GM12878 (cell line): Measurements from ENCODE around the gene CAMK2D. TPM values are rescaled to one million over a fixed set of nuclear protein-coding genes. Genes with fewer than 3 reads are reported as not detected.
A peak's percentile ranks its signal among the peaks of the same experiment; 100 is the strongest.

Experiments used
- ATAC-seq: fragments of 200-7000 bp; cut with Tn5 transposase; 3 replicates; pipeline ENCODE4 v1.9.1; 2020; ENCODE audit warnings: mild to moderate bottlenecking, moderate library complexity
- BruUV-seq: library from RNA; stranded (reverse); fragments of 400-500 nt; replicated peaks from 2 replicates; lab custom pipeline; 2021; lab: Mats Ljungman, UMichigan
- CTCF ChIA-PET: fragments of 300-600 bp; sonication (Branson Sonifier 250); formaldehyde crosslinking; extraction: SDS; loops from one replicate; lab custom pipeline; 2021; ENCODE audit warnings: inconsistent platforms; lab: Yijun Ruan, JAX
- POLR2A ChIA-PET: fragments of 350-600 bp; formaldehyde crosslinking; extraction: SDS; loops from one replicate; lab custom pipeline; 2021; ENCODE audit warnings: inconsistent platforms; lab: Charles Lee
- RAD21 ChIA-PET: fragments of 300-600 bp; sonication (Branson Sonifier 250); formaldehyde crosslinking; loops from one replicate; lab custom pipeline; 2023; ENCODE audit warnings: antibody characterized with exemption; ENCODE audit not compliant: unreplicated experiment; lab: Charles Lee
- SMC1A ChIA-PET: fragments of 300-600 bp; sonication (Branson Sonifier 250); formaldehyde crosslinking; loops from one replicate; lab custom pipeline; 2023; ENCODE audit not compliant: unreplicated experiment, uncharacterized antibody; lab: Charles Lee
- DNase-seq: peaks from one replicate; pipeline ENCODE4 v3.0.0-alpha.2; 2011; ENCODE audit warnings: low read depth, low spot score
- FAIRE-seq: peaks from 3 replicates; lab custom pipeline; 2011; peaks lifted over from hg19 to GRCh38; lab: Jason Lieb, UNC
- H2AFZ ChIP-seq: 2 replicates; pipeline ENCODE4 v1.6.0; 2011; ENCODE audit warnings: low read depth, low read length, control low read depth; ENCODE audit not compliant: control insufficient read depth
- H3K27ac ChIP-seq: 2 replicates; pipeline ENCODE4 v1.5.1; 2011; ENCODE audit warnings: control low read depth; ENCODE audit not compliant: control insufficient read depth, insufficient read depth
- H3K27me3 ChIP-seq, 2 experiments: replicated peaks in 1 of 2; 2 replicates each; pipeline versions ENCODE4 v1.6.0 to v1.6.1; 2011; ENCODE audit warnings: low read length in 1 of 2; ENCODE audit not compliant: control insufficient read depth in 2 of 2, insufficient read depth in 2 of 2
- H3K36me3 ChIP-seq, 2 experiments: 2 replicates each; pipeline ENCODE4 v1.5.1; 2011; ENCODE audit warnings: low read length in 1 of 2; ENCODE audit not compliant: control insufficient read depth in 2 of 2, insufficient read depth in 2 of 2
- H3K4me1 ChIP-seq: 2 replicates; pipeline ENCODE4 v1.6.1; 2011; ENCODE audit warnings: mild to moderate bottlenecking, low read length, moderate library complexity, mixed read lengths; ENCODE audit not compliant: control insufficient read depth, insufficient read depth
- H3K4me2 ChIP-seq: 2 replicates; pipeline ENCODE4 v1.6.0; 2011; ENCODE audit warnings: control low read depth; ENCODE audit not compliant: control insufficient read depth, insufficient read depth
- H3K4me3 ChIP-seq: fragments of 200-600 bp; sonication (generic); 2 replicates; pipeline ENCODE4 v1.5.1; 2016
- H3K79me2 ChIP-seq: 2 replicates; pipeline ENCODE4 v1.6.0; 2011; ENCODE audit warnings: low read length; ENCODE audit not compliant: control insufficient read depth, insufficient read depth
- H3K9ac ChIP-seq: 2 replicates; pipeline ENCODE4 v1.8.0; 2011; ENCODE audit warnings: low read length, control low read depth, mixed read lengths; ENCODE audit not compliant: control insufficient read depth, insufficient read depth
- H3K9me3 ChIP-seq: replicated peaks from 3 replicates; pipeline ENCODE4 v1.5.1; 2011; ENCODE audit warnings: mild to moderate bottlenecking, low read length; ENCODE audit not compliant: control insufficient read depth, insufficient read depth
- H4K20me1 ChIP-seq: 2 replicates; pipeline ENCODE4 v1.6.0; 2011; ENCODE audit not compliant: control insufficient read depth, insufficient read depth
- BHLHE40 ChIP-seq, 2 experiments: fragments of 450-650 bp in 1 of 2; IDR thresholded peaks; 2 replicates each; pipeline ENCODE4 v1.6.1; 2011 to 2017; ENCODE audit warnings: low read depth in 2 of 2, borderline replicate concordance in 1 of 2, improper control_type of control experiment in 1 of 2, low read length in 1 of 2, mild to moderate bottlenecking in 1 of 2
- BRCA1 ChIP-seq: IDR thresholded peaks from 2 replicates; pipeline ENCODE4 v1.6.1; 2011; ENCODE audit warnings: low read depth, low read length, improper control_type of control experiment
- FOXK2 ChIP-seq: fragments of 450-650 bp; IDR thresholded peaks from 2 replicates; pipeline ENCODE4 v1.6.1; 2017; ENCODE audit warnings: mild to moderate bottlenecking, moderate library complexity
- HCFC1 ChIP-seq: fragments of 150-350 bp; IDR thresholded peaks from 2 replicates; pipeline ENCODE4 v1.6.1; 2014; ENCODE audit warnings: low read length
- JUND ChIP-seq: IDR thresholded peaks from 2 replicates; pipeline ENCODE4 v1.6.1; 2012; ENCODE audit warnings: low read depth, mild to moderate bottlenecking, low read length, improper control_type of control experiment, moderate library complexity
- MEF2B ChIP-seq: fragments of 450-650 bp; IDR thresholded peaks from 2 replicates; pipeline ENCODE4 v1.6.1; 2018; ENCODE audit warnings: mild to moderate bottlenecking, moderate library complexity; ENCODE audit not compliant: partially characterized antibody, poor library complexity, severe bottlenecking
- NR2F1 ChIP-seq: fragments of 450-650 bp; conservative IDR thresholded peaks from 2 replicates; pipeline ENCODE4 v1.6.1; 2017; ENCODE audit warnings: mild to moderate bottlenecking
- PAX8 ChIP-seq: fragments of 450-650 bp; IDR thresholded peaks from 2 replicates; pipeline ENCODE4 v1.6.1; 2017; ENCODE audit warnings: mild to moderate bottlenecking, moderate library complexity
- RAD21 ChIP-seq: IDR thresholded peaks from 2 replicates; pipeline ENCODE4 v1.6.1; 2011; ENCODE audit warnings: mild to moderate bottlenecking, low read depth, low read length, moderate library complexity; ENCODE audit not compliant: insufficient read depth
- TCF7 ChIP-seq: IDR thresholded peaks from 2 replicates; pipeline ENCODE4 v1.6.1; 2014; ENCODE audit warnings: antibody characterized with exemption, borderline replicate concordance
- ZBTB40 ChIP-seq: fragments of 450-650 bp; IDR thresholded peaks from 2 replicates; pipeline ENCODE4 v1.6.1; 2016; ENCODE audit warnings: mild to moderate bottlenecking, moderate library complexity, borderline replicate concordance
- WGBS: methylation state at CpG from one replicate; pipeline ENCODE4 v1.1.6; 2016; ENCODE audit warnings: low lambda C conversion rate; ENCODE audit not compliant: insufficient replicate concordance, insufficient coverage; ENCODE audit errors: missing lambda C conversion rate; 5-methylcytosine and 5-hydroxymethylcytosine counted together
- in situ Hi-C: fragments of 300-500 bp; cut with MboI; formaldehyde crosslinking; loops from 9 replicates; pipeline ENCODE4 v1.14.3; 2018; ENCODE audit warnings: mixed read lengths
- intact Hi-C: fragments of 100-400 bp; cut with micrococcal nuclease; formaldehyde crosslinking; loops from one replicate; pipeline ENCODE4 v1.14.2; 2022; ENCODE audit not compliant: unreplicated experiment
- polyA plus RNA-seq, 11 experiments: library from polyadenylated mRNA; depleted of rRNA in 4 of 11; unstranded in 6 of 11; stranded (reverse) in 5 of 11; fragments of >200 nt; fragmentation: Nextera tagmentation in 4 of 11; fragmentation: Illumina TruSeq in 1 of 11; extraction: Ambion mirVana in 4 of 11; extraction: Trizol in 1 of 11; gene quantifications; 1 replicate in 1 of 11; 2 replicates in 10 of 11; pipeline versions ENCODE4 v1.2.1 to v1.2.3, GENCODE V29; 2011 to 2016; ENCODE audit warnings: inconsistent platforms in 2 of 11, missing spikeins in 2 of 11, low read depth in 1 of 11
- total RNA-seq, 4 experiments: library from RNA; depleted of rRNA in 3 of 4; stranded (reverse); fragments of >200 nt in 3 of 4; fragmentation: Illumina TruSeq in 1 of 4; extraction: Trizol in 1 of 4; gene quantifications; 2 replicates each; pipeline versions ENCODE4 v1.2.1 to v1.2.3, GENCODE V29; 2013 to 2021
- TF ChIP-seq, protein P1 (sequence below): fragments of 450-650 bp; formaldehyde crosslinking; IDR thresholded peaks from 2 replicates; pipeline ENCODE4 v1.4.0; 2022; ENCODE audit warnings: mild to moderate bottlenecking, moderate library complexity

The CAMK2D gene
- total and polyA plus RNA-seq, 10 of the 15 experiments (the other 5 are each of a cell fraction or from before 2014, with no cell fraction given): 6.9 to 88.5 (median 12.9) TPM

GRCh38 chr4:113758372-113758771 lies 3.2 kb downstream of the CAMK2D start:
- Histone ChIP-seq H3K27ac (peak overlapping the region; percentile 69), H3K4me2 (peak overlapping the region; percentile 69), H4K20me1 (no peaks in the 10 kb centered on the region), H3K9ac (peak overlapping the region; percentile 91), H3K36me3 (no peaks in the 10 kb centered on the region), H3K27me3 (no peaks in the 10 kb centered on the region), H2AFZ (no peak overlapping the region)
- 96% methylated on average over 6 of the region's 6 CpGs for WGBS
- in situ Hi-C loops: no loop called here
- ATAC-seq (no peak), FAIRE-seq (no peak), DNase-seq (no peak)
- BruUV-seq: TSS peak; percentile 4
- ChIA-PET CTCF (interaction anchor here (0.7 to 3.5 kb wide), 8 partner anchors 68 to 363 kb away, joined by 3 to 35 read pairs (median 3); no protein-coding TSS in a partner anchor), POLR2A (interaction anchor here (0.7 to 2.3 kb wide), 2 partner anchors 116 to 194 kb away, joined by 3 to 5 read pairs; no protein-coding TSS in a partner anchor)
- TF ChIP-seq JUND: no peak
- no peak for TF ChIP-seq RAD21
- TF ChIP-seq BHLHE40 (IDR thresholded peaks at IDR 0.05; ENCODE audit: borderline replicate concordance in 1 of 2, low read depth in 2 of 2, low read length in 1 of 2): no peak
- TF ChIP-seq PAX8: no peak
- TF ChIP-seq HCFC1: no peak
- no peak for TF ChIP-seq BRCA1
- no peak for TF ChIP-seq TCF7
- TF ChIP-seq, protein P1, sequence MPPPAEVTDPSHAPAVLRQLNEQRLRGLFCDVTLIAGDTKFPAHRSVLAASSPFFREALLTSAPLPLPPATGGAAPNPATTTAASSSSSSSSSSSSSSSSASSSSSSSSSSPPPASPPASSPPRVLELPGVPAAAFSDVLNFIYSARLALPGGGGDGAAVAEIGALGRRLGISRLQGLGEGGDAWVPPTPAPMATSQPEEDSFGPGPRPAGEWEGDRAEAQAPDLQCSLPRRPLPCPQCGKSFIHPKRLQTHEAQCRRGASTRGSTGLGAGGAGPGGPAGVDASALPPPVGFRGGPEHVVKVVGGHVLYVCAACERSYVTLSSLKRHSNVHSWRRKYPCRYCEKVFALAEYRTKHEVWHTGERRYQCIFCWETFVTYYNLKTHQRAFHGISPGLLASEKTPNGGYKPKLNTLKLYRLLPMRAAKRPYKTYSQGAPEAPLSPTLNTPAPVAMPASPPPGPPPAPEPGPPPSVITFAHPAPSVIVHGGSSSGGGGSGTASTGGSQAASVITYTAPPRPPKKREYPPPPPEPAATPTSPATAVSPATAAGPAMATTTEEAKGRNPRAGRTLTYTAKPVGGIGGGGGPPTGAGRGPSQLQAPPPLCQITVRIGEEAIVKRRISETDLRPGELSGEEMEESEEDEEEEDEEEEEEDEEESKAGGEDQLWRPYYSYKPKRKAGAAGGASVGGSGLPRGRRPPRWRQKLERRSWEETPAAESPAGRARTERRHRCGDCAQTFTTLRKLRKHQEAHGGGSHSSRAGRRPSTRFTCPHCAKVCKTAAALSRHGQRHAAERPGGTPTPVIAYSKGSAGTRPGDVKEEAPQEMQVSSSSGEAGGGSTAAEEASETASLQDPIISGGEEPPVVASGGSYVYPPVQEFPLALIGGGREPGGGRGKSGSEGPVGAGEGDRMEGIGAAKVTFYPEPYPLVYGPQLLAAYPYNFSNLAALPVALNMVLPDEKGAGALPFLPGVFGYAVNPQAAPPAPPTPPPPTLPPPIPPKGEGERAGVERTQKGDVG (CRISPR knock-in tag): no peak
- TF ChIP-seq NR2F1: no peak
- TF ChIP-seq MEF2B: no peak
- no peak for TF ChIP-seq FOXK2
- no peak for TF ChIP-seq ZBTB40
- TF ChIP-seq, all 136 proteins: peak for 0
- Histone ChIP-seq H3K9me3 (no peaks in the 10 kb centered on the region), H3K79me2 (peaks cover 82% of the 10 kb centered on the region), H3K4me1 (no peaks in the 10 kb centered on the region), H3K4me3 (peak overlapping the region; percentile 75)
- SMC1A ChIA-PET: interaction anchor here (0.6 to 3.5 kb wide), 34 partner anchors 8 to 363 kb away, joined by 3 to 60 read pairs (median 4); no protein-coding TSS in a partner anchor
- intact Hi-C loops: no loop called here
- RAD21 ChIA-PET: interaction anchor here (0.7 to 3.5 kb wide), 26 partner anchors 9 to 620 kb away, joined by 3 to 72 read pairs (median 4); no protein-coding TSS in a partner anchor
